ENCODE results near the gene CD247.
A peak's percentile ranks its signal among the peaks of the same experiment; 100 is the strongest.

Gene CD247

GRCh38 chr1:167460836-167461235 is 57.5 kb downstream of the CD247 start:
- TF ChIP-seq CTCF (IDR thresholded peaks at IDR 0.05; ENCODE audit: insufficient read depth, low read length, missing control alignments), result no peak
- no peak for DNase-seq (ENCODE audit: low read depth, low spot score)
- POLR2A ChIA-PET, result no interaction called here
- H3K4me3 ChIP-seq (ENCODE audit: low read depth, low read length), result no peak overlapping the region
- CTCF ChIA-PET, result no interaction called here

- POLR2A ChIA-PET, result no interaction called here
- DNase-seq (ENCODE audit: low read depth, low spot score), result no peak
- CTCF ChIA-PET, result interaction anchor here (1.1 to 1.2 kb wide), 2 partner anchors 77 to 238 kb away, joined by 4 to 5 read pairs; partner anchors contain the start of gene POU2F1
- no peak overlapping the region for H3K4me3 ChIP-seq (ENCODE audit: low read depth, low read length)
- no peak for TF ChIP-seq CTCF (IDR thresholded peaks at IDR 0.05; ENCODE audit: insufficient read depth, low read length, missing control alignments)
These were observed 60.3 kb downstream of the CD247 start for GRCh38 chr1:167457936-167458584.

GRCh38 chr1:167456926-167457325 is 61.4 kb downstream of the CD247 start:
- TF ChIP-seq CTCF (IDR thresholded peaks at IDR 0.05; ENCODE audit: insufficient read depth, low read length, missing control alignments), result no peak
- ChIA-PET CTCF (interaction anchor here (0.6 to 1.3 kb wide), 3 partner anchors 10 to 236 kb away, joined by 3 to 5 read pairs (median 4); partner anchors contain the start of gene POU2F1), POLR2A (no interaction called here)
- no peak overlapping the region for H3K4me3 ChIP-seq (ENCODE audit: low read depth, low read length)
- no peak for DNase-seq (ENCODE audit: low read depth, low spot score)

- H3K4me3 ChIP-seq (ENCODE audit: low read depth, low read length), result no peak overlapping the region
- ChIA-PET POLR2A (no interaction called here), CTCF (interaction anchor here (1.1 to 1.7 kb wide), 4 partner anchors 8 to 189 kb away, joined by 3 to 4 read pairs (median 4); no protein-coding TSS in a partner anchor)
- no peak for DNase-seq (ENCODE audit: low read depth, low spot score)
- TF ChIP-seq CTCF (IDR thresholded peaks at IDR 0.05; ENCODE audit: insufficient read depth, low read length, missing control alignments), result no peak
These were observed 61.8 kb downstream of the CD247 start for GRCh38 chr1:167456524-167456923.

GRCh38 chr1:167455786-167456446 is 62.4 kb downstream of the CD247 start:
- POLR2A ChIA-PET, result interaction anchor here (1.3 kb wide), 1 partner anchor 236 kb away, joined by 3 read pairs; no protein-coding TSS in a partner anchor

More at GRCh38 chr1:167455786-167456446, 62.4 kb downstream of the CD247 start:
- DNase-seq (ENCODE audit: low read depth, low spot score), result no peak
- CTCF ChIA-PET, result interaction anchor here (1.0 to 1.7 kb wide), 6 partner anchors 9 to 188 kb away, joined by 3 to 6 read pairs (median 4); no protein-coding TSS in a partner anchor
- peak overlapping the region; percentile 66 for H3K4me3 ChIP-seq (ENCODE audit: low read depth, low read length)
- TF ChIP-seq CTCF (IDR thresholded peaks at IDR 0.05; ENCODE audit: insufficient read depth, low read length, missing control alignments), result no peak
